Lower leg skin (tissue), 4 donors: ENCODE results near the gene TMEM229B. TPM values are rescaled to one million over a fixed set of nuclear protein-coding genes. Genes with fewer than 3 reads are reported as not detected.
"Not testable (repeated sequence)": the region's sequence is repeated elsewhere in the genome, so short reads cannot be mapped to it uniquely, and the experiment has no call there.

ENCODE experiments used
- DNase-seq, 2 donors: peaks; one replicate each; pipeline ENCODE4 v3.0.0-alpha.2; 2019; ENCODE audit warnings: low spot score in 2 of 2
- H3K4me3 ChIP-seq: fragments of 200-600 bp; sonication (generic); 2 replicates; pipeline ENCODE4 v1.5.1; 2017; ENCODE audit warnings: mild to moderate bottlenecking, low read depth; ENCODE audit not compliant: poor library complexity, severe bottlenecking
- CTCF ChIP-seq, 3 donors: fragments of 450-650 bp; IDR thresholded peaks; one replicate each; pipeline ENCODE4 v1.5.1; 2016; ENCODE audit warnings: antibody characterized with exemption in 3 of 3, mild to moderate bottlenecking in 3 of 3, moderate library complexity in 2 of 3
- POLR2A ChIP-seq, 2 donors: fragments of 450-650 bp; IDR thresholded peaks; one replicate each; pipeline ENCODE4 v1.6.1; 2016 to 2017; ENCODE audit warnings: antibody characterized with exemption in 2 of 2, mild to moderate bottlenecking in 1 of 2, moderate library complexity in 1 of 2
- WGBS, 2 donors: methylation state at CpG; one replicate each; pipeline ENCODE4 v1.1.5; 2018; 5-methylcytosine and 5-hydroxymethylcytosine counted together
- intact Hi-C: fragments of 100-400 bp; cut with DNase I; formaldehyde crosslinking; loops from one replicate; pipeline ENCODE4 v1.15.0; 2023; ENCODE audit warnings: low total_unique reads
- total RNA-seq, 4 donors: library from RNA; depleted of rRNA; stranded (reverse); fragments of >200 nt; gene quantifications; one replicate each; pipeline ENCODE4 v1.1.0, GENCODE V29; 2016

TMEM229B gene
- total RNA-seq, 4 donors from 2014 or later: 0.49 to 3.8 (median 2.5) TPM

- H3K4me3 ChIP-seq: no peak overlapping the region
- WGBS, 2 donors: 66 to 70% methylated on average over 3 of the region's 3 CpGs
- no peak for DNase-seq
- intact Hi-C loops: no loop called here
- TF ChIP-seq CTCF (IDR thresholded peaks at IDR 0.05) (no peak), POLR2A (IDR thresholded peaks at IDR 0.05) (no peak)
Measured at GRCh38 chr14:67461341-67461985, 27.1 kb downstream of the TMEM229B start.

- intact Hi-C loops: no loop called here
- H3K4me3 ChIP-seq: no peak overlapping the region
- WGBS, 2 donors: 85 to 90% methylated on average over 5 of the region's 5 CpGs
- no peak for TF ChIP-seq CTCF (IDR thresholded peaks at IDR 0.05)
- TF ChIP-seq POLR2A (IDR thresholded peaks at IDR 0.05): no peak
- DNase-seq: no peak
Measured at GRCh38 chr14:67459336-67459735, 29.2 kb downstream of the TMEM229B start.

GRCh38 chr14:67457782-67458181, 30.7 kb downstream of the TMEM229B start:
- intact Hi-C loops: no loop called here
- H3K4me3 ChIP-seq: no peak overlapping the region
- TF ChIP-seq CTCF (IDR thresholded peaks at IDR 0.05) (no peak), POLR2A (IDR thresholded peaks at IDR 0.05) (no peak)
- no peak for DNase-seq
- WGBS, 2 donors: 33 to 39% methylated on average over 6 of the region's 6 CpGs

- no peak for TF ChIP-seq POLR2A (IDR thresholded peaks at IDR 0.05)
- TF ChIP-seq CTCF (IDR thresholded peaks at IDR 0.05): no peak
- intact Hi-C loops: no loop called here
- 83 to 88% methylated on average over 5 of the region's 5 CpGs for WGBS, 2 donors
- no peak overlapping the region for H3K4me3 ChIP-seq
- no peak for DNase-seq
Measured at GRCh38 chr14:67456732-67457131, 31.8 kb downstream of the TMEM229B start.

GRCh38 chr14:67453575-67454300, 34.8 kb downstream of the TMEM229B start:
- 87 to 89% methylated on average over 5 of the region's 5 CpGs for WGBS, 2 donors
- no peak for TF ChIP-seq CTCF (IDR thresholded peaks at IDR 0.05)
- H3K4me3 ChIP-seq: no peak overlapping the region
- intact Hi-C loops: no loop called here
- DNase-seq: no peak

GRCh38 chr14:67451667-67452066, 36.9 kb downstream of the TMEM229B start:
- intact Hi-C loops, H3K4me3 ChIP-seq, DNase-seq: not testable (repeated sequence)
- 76 to 84% methylated on average over 6 of the region's 6 CpGs for WGBS, 2 donors
